Measurements from ENCODE around the gene GRIK3. TPM values are rescaled to one million over a fixed set of nuclear protein-coding genes. Genes with fewer than 3 reads are reported as not detected.

GRIK3 gene
- total and polyA plus RNA-seq, 2 of the 8 experiments (the other 6 are each of a cell fraction or from before 2014, with no cell fraction given), result 2.1 to 3.4 TPM

GRCh38 chr1:36804669-36805314 lies 229.5 kb downstream of the GRIK3 start:
- peaks cover 6% of the 10 kb centered on the region; the same call in 1 of the 2 replicates for H3K23me2 ChIP-seq (ENCODE audit: low read depth, low read length)
- H3K79me1 ChIP-seq (ENCODE audit: low read depth, low read length), result no peaks in the 10 kb centered on the region
- H3K27ac ChIP-seq (ENCODE audit: low read depth, low read length), result no peak overlapping the region
- 86% methylated on average over 17 of the region's 17 CpGs; no CpG with 5 or more reads in 1 of the 2 experiments for whole genome bisulfite sequencing, 2 experiments (ENCODE audit: extremely low coverage in 1 of 2, insufficient coverage in 1 of 2, insufficient read length in 1 of 2, insufficient replicate concordance in 2 of 2, low coverage in 1 of 2, low lambda C conversion rate in 2 of 2, missing lambda C conversion rate in 1 of 2)
- H3K14ac ChIP-seq (ENCODE audit: insufficient read length), result no peak overlapping the region
- H3K9ac ChIP-seq (replicated peaks in 1 of 4; ENCODE audit: extremely low read depth in 1 of 4, low read depth in 3 of 4, low read length in 3 of 4), result no peak overlapping the region
- no peak for FAIRE-seq
- H3K4me2 ChIP-seq (ENCODE audit: insufficient read depth in 1 of 2, low read depth in 2 of 2, low read length in 2 of 2), result peak overlapping the region in 1 of 2 experiments; percentile 1; a peak in 2 of 4 replicates
- H2BK120ac ChIP-seq (replicated peaks; ENCODE audit: low read depth, low read length), result no peak overlapping the region
- POLR2A ChIA-PET (ENCODE audit: partially characterized antibody), result no interaction called here
- H3K56ac ChIP-seq (replicated peaks; ENCODE audit: insufficient read length, low read depth, low read length), result no peak overlapping the region
- H2AFZ ChIP-seq (ENCODE audit: low read length), result no peak overlapping the region
- H3K4me1 ChIP-seq (replicated peaks in 1 of 4; ENCODE audit: control insufficient read depth in 3 of 4, insufficient read depth in 4 of 4, low read length in 3 of 4), result peaks cover 0 to 15% (median 7%) of the 10 kb centered on the region in 4 experiments; a peak in 4 of 7 replicates
- no peaks in the 10 kb centered on the region for H3K9me3 ChIP-seq (ENCODE audit: insufficient read depth in 2 of 2, low read depth in 1 of 2, low read length in 1 of 2)
- CTCF ChIA-PET (ENCODE audit: partially characterized antibody), result interaction anchor here (0.7 to 1.8 kb wide), 4 partner anchors 11 to 137 kb away, joined by 3 to 4 read pairs (median 4); no protein-coding TSS in a partner anchor
- no peak overlapping the region for H4K5ac ChIP-seq (ENCODE audit: insufficient read length, low read depth, low read length)
- no peaks in the 10 kb centered on the region for H3K36me3 ChIP-seq (ENCODE audit: control insufficient read depth in 2 of 4, insufficient read depth in 4 of 4, low read length in 3 of 4)
- no peak overlapping the region for H3K23ac ChIP-seq (ENCODE audit: insufficient read length)
- peak overlapping the region; percentile 82; the same call in 1 of the 2 replicates for H2BK20ac ChIP-seq (ENCODE audit: low read length)
- peak overlapping the region; percentile 54; the same call in 1 of the 2 replicates for H2AK5ac ChIP-seq (ENCODE audit: low read depth, low read length)
- no peaks in the 10 kb centered on the region for H3K79me2 ChIP-seq (ENCODE audit: control insufficient read depth in 1 of 2, insufficient read depth in 2 of 2, low read length in 2 of 2)
- H2BK12ac ChIP-seq (ENCODE audit: low read depth, low read length), result peak overlapping the region; percentile 95
- no peak for DNase-seq (ENCODE audit: low read depth in 1 of 2, low spot score in 2 of 2)
- H3K18ac ChIP-seq (ENCODE audit: extremely low read depth, low read length), result peak overlapping the region; percentile 51
- H3K4ac ChIP-seq (replicated peaks; ENCODE audit: insufficient read length, low read depth, low read length), result peak overlapping the region; percentile 2
- no peaks in the 10 kb centered on the region for H4K20me1 ChIP-seq (replicated peaks in 1 of 2; ENCODE audit: control insufficient read depth in 1 of 2, insufficient read depth in 2 of 2, low read length in 2 of 2)
- H2BK15ac ChIP-seq (ENCODE audit: low read length), result peak overlapping the region; percentile 12; the same call in 1 of the 2 replicates
- no peaks in the 10 kb centered on the region for H3K27me3 ChIP-seq (replicated peaks in 1 of 4; ENCODE audit: control insufficient read depth in 3 of 4, extremely low read depth in 1 of 4, insufficient read depth in 3 of 4, low read length in 3 of 4)
- peak overlapping the region; percentile 90 for H4K91ac ChIP-seq (replicated peaks; ENCODE audit: insufficient read length, low read length)
- peak overlapping the region; percentile 51 for H4K8ac ChIP-seq (ENCODE audit: extremely low read depth, insufficient read depth, low read length)
- no peak overlapping the region for H3K4me3 ChIP-seq (ENCODE audit: extremely low read depth in 1 of 4, insufficient read depth in 2 of 4, low read depth in 3 of 4, low read length in 4 of 4)
- H2BK5ac ChIP-seq (ENCODE audit: low read depth, low read length), result peak overlapping the region; percentile 81; the same call in 1 of the 2 replicates
- no peak for TF ChIP-seq JUN (IDR thresholded peaks at IDR 0.05; ENCODE audit: low read depth, low read length)
- TF ChIP-seq EGR1 (IDR thresholded peaks at IDR 0.05; ENCODE audit: borderline replicate concordance, low read depth, low read length), result no peak
- no peak for TF ChIP-seq SP2 (IDR thresholded peaks at IDR 0.05; ENCODE audit: low read length)
- TF ChIP-seq SP4 (IDR thresholded peaks at IDR 0.05; ENCODE audit: low read length), result no peak
- TF ChIP-seq E2F6 (IDR thresholded peaks at IDR 0.05), result no peak
- TF ChIP-seq GTF2F1 (IDR thresholded peaks at IDR 0.05; ENCODE audit: borderline replicate concordance, low read depth, low read length), result no peak
- no peak for TF ChIP-seq POLR2AphosphoS5 (IDR thresholded peaks at IDR 0.05; ENCODE audit: low read depth, low read length)
- TF ChIP-seq POU5F1 (IDR thresholded peaks at IDR 0.05; ENCODE audit: low read depth, low read length), result no peak
- TF ChIP-seq CTBP2 (IDR thresholded peaks at IDR 0.05; ENCODE audit: borderline replicate concordance, insufficient read depth, insufficient read length, low read length), result no peak
- no peak for TF ChIP-seq SP1 (IDR thresholded peaks at IDR 0.05; ENCODE audit: low read depth, low read length)
- no peak for TF ChIP-seq SIN3A (conservative IDR thresholded peaks at IDR 0.05 in 1 of 2, IDR thresholded peaks at IDR 0.05 in 1 of 2; ENCODE audit: low read depth in 1 of 2, low read length in 2 of 2)
- no peak for TF ChIP-seq EZH2 (IDR thresholded peaks at IDR 0.05; ENCODE audit: low read depth, low read length, severe bottlenecking)
